T-helper 2 cell treated with Interferon-gamma antibody and Interleukin-4, amounts not matched to agents 5 μg/mL and 100 μg/mL, for 36 hours (primary cell): ENCODE measurements around the gene SNN.

Experiments
- DNase-seq: peaks from one replicate; pipeline ENCODE4 v3.0.0; 2021; ENCODE audit warnings: low spot score
- H3K27ac Mint-ChIP-seq: one replicate; pipeline ENCODE4 v1.8.0; 2021; ENCODE audit warnings: mild to moderate bottlenecking, mixed read lengths
- H3K27me3 Mint-ChIP-seq: one replicate; pipeline ENCODE4 v1.8.0; 2021; ENCODE audit warnings: low read depth, mixed read lengths
- H3K36me3 Mint-ChIP-seq: one replicate; pipeline ENCODE4 v1.8.0; 2021; ENCODE audit warnings: low read depth, mixed read lengths
- H3K4me1 Mint-ChIP-seq: one replicate; pipeline ENCODE4 v1.8.0; 2021; ENCODE audit warnings: low read depth, mixed read lengths
- H3K4me3 Mint-ChIP-seq: one replicate; pipeline ENCODE4 v1.8.0; 2022; ENCODE audit warnings: mild to moderate bottlenecking, moderate library complexity, mixed read lengths
- H3K9me3 Mint-ChIP-seq: one replicate; pipeline ENCODE4 v1.8.0; 2021; ENCODE audit warnings: mixed read lengths

Gene SNN

DNA sequence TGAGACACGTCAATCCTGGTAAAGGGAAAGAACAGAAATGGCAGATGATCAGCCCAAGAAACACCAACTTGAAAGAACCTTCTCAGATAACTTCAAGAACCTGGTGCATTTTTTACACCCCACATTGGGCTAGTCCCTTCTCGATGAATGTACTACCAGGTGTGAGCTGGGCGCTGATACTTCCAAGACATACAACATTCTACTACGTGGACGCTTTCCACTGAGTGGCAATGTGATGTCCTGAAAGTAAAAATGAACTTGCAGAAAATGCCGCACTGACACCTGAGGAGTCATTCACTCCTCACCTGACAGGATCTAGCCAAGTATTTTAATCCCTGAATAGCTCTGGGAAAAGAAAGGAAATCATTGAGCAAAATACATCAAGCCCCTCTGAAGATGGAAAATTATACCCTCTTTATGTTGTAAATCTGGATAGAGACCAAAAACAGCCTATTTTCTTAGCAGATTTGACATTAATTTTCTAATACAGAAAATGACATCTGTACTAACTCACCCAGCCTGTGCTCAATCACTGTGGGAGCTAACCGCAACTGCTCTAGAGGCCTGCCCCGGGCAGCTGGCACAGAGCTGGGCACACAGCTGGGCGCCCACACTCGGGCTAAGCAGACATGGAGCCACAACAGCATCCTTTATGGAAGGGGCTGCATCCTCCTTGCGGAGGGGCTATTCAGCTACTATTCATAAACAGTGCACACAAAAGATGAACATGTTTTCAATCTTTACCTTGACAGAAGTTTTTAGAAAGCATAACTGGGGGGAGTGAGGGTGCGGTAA lies 16.2 kb downstream of the SNN start:
- Mint-ChIP-seq H3K27me3 (no peaks in the 10 kb centered on the region), H3K36me3 (peaks cover 72% of the 10 kb centered on the region), H3K27ac (no peak overlapping the region), H3K4me3 (no peak overlapping the region), H3K4me1 (peaks cover 38% of the 10 kb centered on the region), H3K9me3 (no peaks in the 10 kb centered on the region)
- DNase-seq, result no peak

DNA sequence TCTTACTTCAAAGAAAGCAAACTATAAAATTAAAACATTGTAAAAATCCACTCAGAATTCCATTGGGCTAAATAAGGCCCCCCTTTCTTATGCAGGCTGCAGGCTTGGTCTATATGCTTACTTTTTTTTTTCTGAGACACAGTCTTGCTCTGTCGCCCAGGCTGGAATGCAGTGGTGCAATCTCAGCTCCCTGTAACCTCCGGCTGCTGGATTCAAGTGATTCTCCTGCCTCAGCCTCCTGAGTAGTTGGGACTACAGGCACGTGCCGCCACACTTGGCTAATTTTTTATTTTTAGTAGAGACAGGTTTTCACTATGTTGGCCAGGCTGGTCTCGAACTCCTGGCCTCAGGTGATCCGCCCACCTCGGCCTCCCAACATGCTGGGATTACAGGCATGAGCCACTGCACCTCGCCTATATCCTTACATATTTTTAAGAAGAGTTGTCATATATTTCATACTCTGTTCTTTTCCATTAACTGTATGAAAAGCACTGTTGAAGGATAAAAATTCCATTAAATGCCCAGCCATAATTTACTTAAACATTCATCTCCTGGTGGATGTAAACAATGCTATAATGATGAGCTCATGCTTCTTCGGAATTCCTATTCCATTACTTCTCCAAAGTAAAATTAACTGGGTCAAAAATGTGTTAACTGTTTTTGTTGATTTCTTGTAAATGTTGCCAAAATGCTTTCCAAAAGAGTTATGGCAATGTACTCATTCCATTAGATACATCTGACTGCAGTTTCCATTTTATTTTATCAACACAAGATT lies 17.8 kb downstream of the SNN start:
- no peak overlapping the region for H3K27ac Mint-ChIP-seq
- no peaks in the 10 kb centered on the region for H3K9me3 Mint-ChIP-seq
- peaks cover 32% of the 10 kb centered on the region for H3K4me1 Mint-ChIP-seq
- H3K4me3 Mint-ChIP-seq, result no peak overlapping the region
- H3K36me3 Mint-ChIP-seq, result peaks cover 67% of the 10 kb centered on the region
- DNase-seq, result no peak
- H3K27me3 Mint-ChIP-seq, result no peaks in the 10 kb centered on the region

DNA sequence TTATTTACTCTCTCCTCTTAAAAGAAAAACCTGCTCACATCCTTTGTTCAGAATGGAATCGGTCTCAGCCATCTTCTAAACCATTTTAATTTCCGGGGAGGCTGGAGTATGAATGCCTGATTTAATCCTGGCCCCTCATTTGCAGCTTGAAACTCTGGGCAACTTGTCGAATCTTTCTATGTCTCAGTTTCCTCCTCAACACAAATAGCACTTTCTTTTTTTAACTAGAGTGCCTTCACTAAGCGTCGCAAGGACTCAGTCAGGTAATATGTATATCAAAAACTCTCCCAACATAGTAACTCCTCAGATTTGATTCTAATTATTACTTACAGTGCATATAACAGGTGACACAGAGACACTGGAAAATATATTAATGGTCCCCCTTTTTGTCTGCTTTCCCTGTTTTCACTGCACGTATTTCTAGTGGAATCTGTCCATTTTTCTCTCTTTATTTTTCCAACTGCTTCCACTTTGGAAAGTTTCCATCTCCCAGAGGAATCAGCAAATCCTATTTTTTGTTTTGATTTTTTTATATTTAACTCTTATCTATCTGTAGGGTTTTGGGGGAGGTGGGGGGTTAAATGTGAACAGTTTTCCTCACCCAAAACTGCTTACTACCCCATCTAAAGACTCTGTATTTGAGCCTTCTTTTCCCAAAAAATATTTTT lies 18.6 kb downstream of the SNN start:
- no peaks in the 10 kb centered on the region for H3K27me3 Mint-ChIP-seq
- H3K36me3 Mint-ChIP-seq, result peaks cover 69% of the 10 kb centered on the region
- no peaks in the 10 kb centered on the region for H3K9me3 Mint-ChIP-seq
- H3K27ac Mint-ChIP-seq, result no peak overlapping the region
- no peak overlapping the region for H3K4me3 Mint-ChIP-seq
- no peak for DNase-seq
- peaks cover 24% of the 10 kb centered on the region for H3K4me1 Mint-ChIP-seq

DNA sequence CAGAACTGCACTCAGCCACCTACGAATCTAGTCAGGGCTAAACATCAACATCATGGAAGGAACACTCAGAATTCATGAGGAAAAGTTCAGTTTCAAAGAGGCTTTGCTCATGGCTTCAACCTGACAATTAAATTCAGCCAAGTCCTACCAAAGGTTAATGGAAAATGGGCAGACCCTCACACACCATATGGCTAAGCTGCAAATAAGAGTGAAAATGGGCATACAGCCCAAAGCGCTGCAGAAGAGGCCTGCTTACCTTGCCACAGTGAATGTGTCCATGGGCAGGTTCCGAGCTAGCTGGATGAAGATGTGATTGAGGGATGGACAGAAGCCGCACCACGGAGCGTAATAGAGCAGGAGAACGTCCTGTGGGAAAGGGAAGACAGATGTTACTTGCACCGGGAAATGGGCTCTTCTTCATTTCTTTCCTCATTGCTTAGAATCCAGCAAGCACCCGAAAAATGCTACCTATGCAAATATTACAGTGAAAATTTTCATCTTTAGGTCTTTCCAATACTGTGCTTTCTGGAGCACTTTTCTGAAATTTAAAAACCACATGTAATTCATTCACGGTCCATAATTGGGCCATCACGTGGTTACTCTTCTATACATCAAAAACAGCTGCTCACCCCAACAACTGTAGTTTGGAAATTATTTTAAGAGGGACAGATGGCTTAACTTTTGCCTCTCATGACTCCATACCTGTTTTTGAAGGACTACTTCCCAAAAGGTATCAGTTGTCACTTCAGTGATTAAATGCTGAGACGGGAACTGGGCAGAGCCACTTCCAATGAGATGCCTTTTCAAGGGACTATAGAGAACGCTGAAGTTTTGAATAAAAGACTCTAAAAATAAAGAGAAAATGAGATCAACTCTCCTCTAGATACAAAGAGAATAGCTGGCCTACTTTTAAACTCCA lies 19.6 kb downstream of the SNN start:
- H3K9me3 Mint-ChIP-seq, result no peaks in the 10 kb centered on the region
- H3K36me3 Mint-ChIP-seq, result peaks cover 74% of the 10 kb centered on the region
- H3K27me3 Mint-ChIP-seq, result no peaks in the 10 kb centered on the region
- no peak overlapping the region for H3K4me3 Mint-ChIP-seq
- no peak for DNase-seq
- H3K4me1 Mint-ChIP-seq, result peaks cover 15% of the 10 kb centered on the region
- H3K27ac Mint-ChIP-seq, result no peak overlapping the region

DNA sequence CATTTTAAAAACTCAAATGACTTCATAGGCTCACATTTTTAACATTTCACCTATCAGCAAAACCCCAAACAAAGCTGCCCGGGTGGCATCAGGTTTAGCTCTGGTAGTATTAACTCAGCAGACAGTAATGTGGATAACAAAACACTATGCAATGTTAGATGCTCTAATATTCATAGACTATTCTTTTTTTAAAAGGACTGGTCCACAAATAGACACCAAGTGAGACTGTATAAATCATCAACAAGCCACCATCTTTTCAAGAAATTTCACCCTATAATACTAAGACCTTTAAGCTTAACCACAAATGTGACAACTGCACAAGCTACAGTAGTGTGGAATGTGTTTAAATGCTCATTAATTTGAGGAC lies 20.2 kb downstream of the SNN start:
- no peak overlapping the region for H3K27ac Mint-ChIP-seq
- H3K4me1 Mint-ChIP-seq, result peaks cover 12% of the 10 kb centered on the region
- H3K4me3 Mint-ChIP-seq, result no peak overlapping the region
- H3K9me3 Mint-ChIP-seq, result no peaks in the 10 kb centered on the region
- peaks cover 70% of the 10 kb centered on the region for H3K36me3 Mint-ChIP-seq
- no peaks in the 10 kb centered on the region for H3K27me3 Mint-ChIP-seq
- no peak for DNase-seq

DNA sequence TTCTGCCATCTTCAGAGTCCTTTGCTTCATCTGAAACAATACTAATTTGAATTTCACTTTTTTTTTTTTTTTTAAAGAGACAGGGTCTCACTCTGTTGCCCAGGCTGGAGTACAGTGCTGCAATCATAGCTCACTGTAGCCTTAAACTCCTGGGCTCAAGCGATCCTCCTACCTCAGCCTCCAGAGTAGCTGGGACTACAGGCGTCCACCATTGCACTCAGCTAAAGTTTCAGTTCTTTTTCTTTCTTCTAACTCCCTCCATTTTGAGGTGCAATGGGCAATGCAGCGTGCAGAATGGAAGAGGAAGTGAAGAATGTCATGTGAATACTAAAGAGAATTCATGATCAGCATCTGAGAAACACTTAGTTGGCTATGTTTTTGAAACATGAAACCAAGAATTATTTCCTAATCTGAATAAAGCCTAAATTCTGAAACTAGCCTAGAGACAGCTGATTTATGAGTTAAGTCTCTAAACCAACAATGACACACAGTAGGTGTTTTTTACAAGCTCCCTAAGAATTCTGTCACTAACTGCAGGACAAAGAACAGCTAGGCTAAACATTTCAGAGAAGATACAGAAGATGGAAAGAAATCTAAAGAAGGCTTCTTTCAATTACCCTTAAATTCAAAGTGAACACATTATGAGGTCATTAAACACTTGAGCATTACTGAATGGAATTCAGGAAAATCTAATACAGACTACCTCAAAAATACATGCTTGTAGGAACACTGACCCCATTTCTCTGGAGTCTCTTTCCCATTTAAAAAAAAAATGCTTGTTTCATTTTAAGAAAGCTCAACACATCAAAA lies 21.0 kb downstream of the SNN start:
- no peak for DNase-seq
- peaks cover 64% of the 10 kb centered on the region for H3K36me3 Mint-ChIP-seq
- H3K9me3 Mint-ChIP-seq, result no peaks in the 10 kb centered on the region
- no peaks in the 10 kb centered on the region for H3K27me3 Mint-ChIP-seq
- H3K4me3 Mint-ChIP-seq, result peak overlapping the region; percentile 27
- H3K4me1 Mint-ChIP-seq, result peaks cover 12% of the 10 kb centered on the region
- H3K27ac Mint-ChIP-seq, result peak overlapping the region; percentile 67

DNA sequence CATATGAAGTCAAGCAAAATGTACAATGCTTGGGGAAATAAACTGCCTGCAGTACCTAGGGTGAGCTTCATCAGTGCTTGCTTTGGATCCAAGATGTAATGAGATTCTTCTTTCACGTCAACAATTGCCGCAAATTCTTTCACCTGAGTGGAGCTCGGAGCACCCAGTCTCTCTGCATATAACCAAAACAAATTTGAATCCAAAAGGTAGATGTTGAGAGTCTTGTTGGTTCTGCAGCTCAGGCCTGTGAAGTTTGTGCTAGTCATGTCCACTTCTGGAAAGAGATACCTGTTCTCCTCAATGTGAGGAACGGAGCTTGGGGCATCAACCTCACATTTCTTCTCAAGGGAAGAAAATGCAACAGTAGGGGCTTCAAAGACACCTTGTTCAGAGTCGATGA lies 23.0 kb downstream of the SNN start:
- no peak overlapping the region for H3K27ac Mint-ChIP-seq
- peaks cover 63% of the 10 kb centered on the region for H3K36me3 Mint-ChIP-seq
- H3K4me3 Mint-ChIP-seq, result no peak overlapping the region
- no peak for DNase-seq
- H3K4me1 Mint-ChIP-seq, result peaks cover 15% of the 10 kb centered on the region
- H3K27me3 Mint-ChIP-seq, result no peaks in the 10 kb centered on the region
- no peaks in the 10 kb centered on the region for H3K9me3 Mint-ChIP-seq

DNA sequence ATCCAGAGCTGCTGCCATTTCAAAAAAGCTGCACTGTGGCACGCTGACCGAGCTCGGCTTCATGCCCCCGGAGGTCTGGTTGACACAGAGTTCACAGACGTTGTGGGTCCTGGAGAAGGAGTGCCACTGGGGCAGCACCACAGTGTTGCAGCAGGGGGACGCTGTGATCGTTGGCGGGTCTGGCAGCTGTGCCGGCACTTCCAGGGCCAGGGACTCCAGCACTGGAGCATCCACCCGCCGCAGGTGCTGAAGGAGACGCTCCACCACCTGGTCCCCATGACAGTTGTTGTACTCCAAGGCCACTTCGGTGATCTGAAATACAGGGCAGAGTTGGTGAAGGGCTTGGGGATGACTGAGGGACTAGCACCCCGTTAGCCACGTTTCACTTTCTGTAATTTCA lies 23.5 kb downstream of the SNN start:
- no peak overlapping the region for H3K27ac Mint-ChIP-seq
- H3K27me3 Mint-ChIP-seq, result no peaks in the 10 kb centered on the region
- no peak overlapping the region for H3K4me3 Mint-ChIP-seq
- peaks cover 64% of the 10 kb centered on the region for H3K36me3 Mint-ChIP-seq
- no peaks in the 10 kb centered on the region for H3K9me3 Mint-ChIP-seq
- peaks cover 21% of the 10 kb centered on the region for H3K4me1 Mint-ChIP-seq
- no peak for DNase-seq

DNA sequence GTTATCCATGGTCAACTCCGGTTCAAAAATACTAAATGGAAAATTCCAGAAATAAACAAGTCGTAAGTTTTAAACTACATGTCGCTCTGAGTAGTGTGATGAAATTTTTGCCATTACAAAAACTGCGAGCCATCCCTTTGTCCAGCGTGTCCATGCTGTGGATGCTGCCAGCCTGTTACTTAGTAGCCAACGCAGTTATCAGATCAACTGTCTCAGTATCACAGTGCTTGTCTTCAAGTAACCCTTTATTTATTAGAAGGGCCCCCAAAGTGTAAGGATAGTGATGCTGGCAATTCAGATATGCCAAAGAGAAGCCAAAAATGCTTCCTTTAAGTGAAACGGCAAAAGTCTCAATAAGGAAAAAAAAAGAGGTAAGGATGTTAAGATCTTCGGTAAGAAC lies 23.9 kb downstream of the SNN start:
- Mint-ChIP-seq H3K27ac (no peak overlapping the region), H3K9me3 (no peaks in the 10 kb centered on the region), H3K36me3 (peaks cover 65% of the 10 kb centered on the region), H3K4me3 (no peak overlapping the region), H3K4me1 (peaks cover 25% of the 10 kb centered on the region), H3K27me3 (no peaks in the 10 kb centered on the region)
- DNase-seq, result no peak

DNA sequence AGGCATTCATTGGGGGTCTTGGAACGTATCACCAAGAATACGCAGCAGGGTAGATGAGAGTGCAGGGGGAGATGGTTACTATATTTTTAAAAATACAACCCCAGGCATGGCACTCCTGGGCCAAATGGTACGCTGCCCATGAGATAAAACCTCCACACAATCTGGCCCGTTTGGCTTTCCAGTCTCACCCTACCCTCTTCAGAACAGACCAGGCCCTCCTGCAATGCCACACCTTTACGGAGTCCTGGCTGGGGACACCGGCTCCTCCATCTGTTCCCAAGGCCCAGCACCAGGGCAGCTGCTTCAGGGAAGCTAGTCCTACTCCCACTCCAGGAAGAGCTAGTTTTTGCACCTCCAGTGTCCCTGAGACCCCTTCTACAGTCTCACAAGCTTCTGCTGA lies 24.4 kb downstream of the SNN start:
- H3K36me3 Mint-ChIP-seq, result peaks cover 65% of the 10 kb centered on the region
- H3K4me3 Mint-ChIP-seq, result no peak overlapping the region
- H3K9me3 Mint-ChIP-seq, result no peaks in the 10 kb centered on the region
- no peaks in the 10 kb centered on the region for H3K27me3 Mint-ChIP-seq
- no peak overlapping the region for H3K27ac Mint-ChIP-seq
- DNase-seq, result no peak
- peaks cover 29% of the 10 kb centered on the region for H3K4me1 Mint-ChIP-seq

DNA sequence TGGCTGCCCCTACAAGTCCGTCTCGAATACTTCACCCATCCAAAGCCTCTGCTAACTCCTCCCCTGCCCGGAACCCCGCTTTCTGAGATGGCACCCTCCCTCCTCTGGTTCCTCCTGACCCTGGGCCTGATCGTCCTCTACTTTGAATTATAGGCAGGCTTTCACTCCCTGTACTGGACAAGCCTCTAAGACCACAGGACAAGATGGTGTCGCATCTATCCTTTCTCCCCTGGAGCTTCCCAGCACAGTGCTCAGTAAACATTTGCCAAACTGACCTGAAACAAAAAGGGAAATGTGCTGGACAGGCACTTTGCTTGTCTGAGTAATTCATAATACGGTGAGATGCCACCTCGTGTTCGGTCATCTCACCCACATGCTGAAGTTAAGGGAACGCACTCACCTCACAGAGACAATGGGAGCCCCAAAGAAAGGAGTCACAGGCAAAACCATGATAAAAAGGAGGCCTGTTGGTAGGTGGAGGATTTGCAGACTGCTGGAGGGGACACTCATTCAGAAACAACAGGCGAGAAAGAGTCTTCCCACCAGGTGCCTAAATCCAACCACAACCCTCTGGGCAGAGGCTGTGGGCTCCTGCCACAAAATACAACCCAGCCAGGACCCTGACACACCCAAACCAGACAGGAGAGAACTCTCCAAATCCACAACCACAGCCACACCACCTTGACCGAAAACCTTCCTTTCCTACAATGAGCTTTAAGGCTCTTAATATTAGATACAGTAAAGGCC lies 28.2 kb downstream of the SNN start:
- Mint-ChIP-seq H3K4me3 (no peak overlapping the region), H3K27me3 (no peaks in the 10 kb centered on the region), H3K36me3 (peaks cover 62% of the 10 kb centered on the region), H3K4me1 (peaks cover 36% of the 10 kb centered on the region), H3K9me3 (no peaks in the 10 kb centered on the region), H3K27ac (peak overlapping the region; percentile 71)
- DNase-seq, result no peak

DNA sequence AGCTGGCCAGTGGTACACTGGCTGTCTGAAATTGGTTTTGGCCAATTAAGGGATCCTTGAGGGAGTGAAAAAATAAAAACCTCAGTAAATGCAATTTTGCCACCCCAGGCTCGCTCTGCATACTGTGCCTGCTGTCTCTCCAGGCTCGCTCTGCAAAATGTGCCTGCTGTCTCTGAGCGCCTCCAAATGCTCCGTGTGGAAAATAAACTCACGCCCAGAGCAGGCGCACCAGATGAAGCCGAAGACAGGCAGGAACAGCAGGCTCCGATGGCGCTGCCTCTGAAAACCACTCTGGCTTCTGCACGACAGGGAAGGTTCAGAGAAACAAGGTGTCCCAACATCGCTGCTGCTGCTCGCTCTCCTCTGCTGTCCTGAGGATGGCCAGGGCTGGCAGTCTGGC lies 29.1 kb downstream of the SNN start:
- Mint-ChIP-seq H3K4me1 (peaks cover 38% of the 10 kb centered on the region), H3K4me3 (no peak overlapping the region), H3K9me3 (no peaks in the 10 kb centered on the region), H3K36me3 (peaks cover 58% of the 10 kb centered on the region), H3K27me3 (no peaks in the 10 kb centered on the region), H3K27ac (peak overlapping the region; percentile 45)
- DNase-seq, result no peak
